CD14-positive monocyte (primary cell): ENCODE data around the gene ZNF692. TPM values are rescaled to one million over a fixed set of nuclear protein-coding genes. Genes with fewer than 3 reads are reported as not detected.
A peak's percentile ranks its signal among the peaks of the same experiment; 100 is the strongest.

Experiments
- DNase-seq, 3 donors: peaks; one replicate each; pipeline ENCODE4 v3.0.0-alpha.2; 2011 to 2022
- H2AFZ ChIP-seq: 2 replicates; pipeline ENCODE4 v1.6.0; 2012; ENCODE audit warnings: mild to moderate bottlenecking, low read depth, low read length, inconsistent platforms; ENCODE audit not compliant: insufficient read depth, poor library complexity, severe bottlenecking
- H3K27ac ChIP-seq, 2 donors: 1 replicate in 1 of 2; 2 replicates in 1 of 2; pipeline ENCODE4 v1.5.1; 2012 to 2013; ENCODE audit warnings: low read length in 2 of 2, control low read depth in 1 of 2, inconsistent platforms in 1 of 2, low read depth in 1 of 2, mild to moderate bottlenecking in 1 of 2
- H3K27me3 ChIP-seq, 2 donors: one replicate each; pipeline versions ENCODE4 v1.6.0 to v1.6.1; 2011 to 2013; ENCODE audit warnings: low read length in 2 of 2; ENCODE audit not compliant: control insufficient read depth in 2 of 2, insufficient read depth in 2 of 2
- H3K36me3 ChIP-seq, 2 donors: replicated peaks in 1 of 2; 1 replicate in 1 of 2; 2 replicates in 1 of 2; pipeline versions ENCODE4 v1.5.1 to v1.6.1; 2012 to 2013; ENCODE audit warnings: low read length in 2 of 2, control low read depth in 1 of 2, inconsistent platforms in 1 of 2, mild to moderate bottlenecking in 1 of 2; ENCODE audit not compliant: insufficient read depth in 2 of 2, control insufficient read depth in 1 of 2
- H3K4me1 ChIP-seq, 2 donors: 1 replicate in 1 of 2; 2 replicates in 1 of 2; pipeline versions ENCODE4 v1.5.1 to v1.6.1; 2012 to 2013; ENCODE audit warnings: low read length in 2 of 2, control low read depth in 1 of 2, inconsistent platforms in 1 of 2, mild to moderate bottlenecking in 1 of 2, moderate library complexity in 1 of 2; ENCODE audit not compliant: insufficient read depth in 2 of 2, control insufficient read depth in 1 of 2
- H3K4me2 ChIP-seq: replicated peaks from 2 replicates; pipeline ENCODE3; 2012; ENCODE audit warnings: low read length, moderate library complexity, mild to moderate bottlenecking; ENCODE audit not compliant: poor library complexity, severe bottlenecking; ENCODE audit errors: extremely low read depth
- H3K4me3 ChIP-seq, 3 experiments: fragments of 200-600 bp in 1 of 3; sonication (generic) in 1 of 3; replicated peaks in 1 of 3; 1 replicate in 2 of 3; 2 replicates in 1 of 3; pipeline ENCODE4 v1.5.1; 2011 to 2013; ENCODE audit warnings: low read length in 3 of 3, mild to moderate bottlenecking in 3 of 3, control low read depth in 2 of 3, low read depth in 2 of 3, inconsistent platforms in 1 of 3, moderate library complexity in 1 of 3
- H3K79me2 ChIP-seq: 2 replicates; pipeline ENCODE4 v1.6.0; 2012; ENCODE audit warnings: mild to moderate bottlenecking, control low read depth, inconsistent platforms, low read length, moderate library complexity; ENCODE audit not compliant: insufficient read depth
- H3K9ac ChIP-seq: 2 replicates; pipeline ENCODE4 v1.6.0; 2017; ENCODE audit warnings: low read length, mild to moderate bottlenecking; ENCODE audit not compliant: insufficient read depth, poor library complexity, severe bottlenecking
- H3K9me3 ChIP-seq, 2 donors: replicated peaks in 1 of 2; 1 replicate in 1 of 2; 2 replicates in 1 of 2; pipeline versions ENCODE4 v1.5.1 to v1.6.1; 2012 to 2013; ENCODE audit warnings: low read length in 2 of 2, control low read depth in 1 of 2; ENCODE audit not compliant: control insufficient read depth in 1 of 2, insufficient read depth in 1 of 2
- H4K20me1 ChIP-seq: 2 replicates; pipeline ENCODE4 v1.6.0; 2012; ENCODE audit warnings: mild to moderate bottlenecking, low read length, control low read depth, moderate library complexity; ENCODE audit not compliant: insufficient read depth
- H3K27ac Mint-ChIP-seq, 7 donors: one replicate each; pipeline ENCODE4 v1.8.0; 2020; ENCODE audit warnings: mild to moderate bottlenecking in 7 of 7, mixed read lengths in 7 of 7, moderate library complexity in 6 of 7, inconsistent platforms in 2 of 7
- H3K27me3 Mint-ChIP-seq, 3 donors: one replicate each; pipeline ENCODE4 v1.8.0; 2021 to 2022; ENCODE audit warnings: low read depth in 3 of 3, mild to moderate bottlenecking in 3 of 3, mixed read lengths in 3 of 3, moderate library complexity in 3 of 3, inconsistent platforms in 1 of 3
- H3K36me3 Mint-ChIP-seq, 2 donors: one replicate each; pipeline ENCODE4 v1.8.0; 2020; ENCODE audit warnings: mixed read lengths in 2 of 2, inconsistent platforms in 1 of 2, mild to moderate bottlenecking in 1 of 2
- H3K4me1 Mint-ChIP-seq: one replicate; pipeline ENCODE4 v1.8.0; 2020; ENCODE audit warnings: mild to moderate bottlenecking, mixed read lengths
- H3K4me3 Mint-ChIP-seq, 2 donors: one replicate each; pipeline ENCODE4 v1.8.0; 2020; ENCODE audit warnings: mild to moderate bottlenecking in 2 of 2, mixed read lengths in 2 of 2, moderate library complexity in 1 of 2
- H3K9me3 Mint-ChIP-seq, 7 donors: one replicate each; pipeline ENCODE4 v1.8.0; 2020 to 2022; ENCODE audit warnings: mixed read lengths in 7 of 7, mild to moderate bottlenecking in 6 of 7, moderate library complexity in 6 of 7, inconsistent platforms in 2 of 7
- WGBS: methylation state at CpG from one replicate; pipeline ENCODE4 v1.1.5; 2013; ENCODE audit warnings: missing lambda C conversion rate; ENCODE audit not compliant: insufficient coverage; 5-methylcytosine and 5-hydroxymethylcytosine counted together
- intact Hi-C, 2 donors: fragments of 100-400 bp; cut with micrococcal nuclease; formaldehyde crosslinking; loops; one replicate each; pipeline versions ENCODE4 v1.15.0 to v1.15.1; 2023
- polyA plus RNA-seq, 3 donors: library from polyadenylated mRNA; depleted of rRNA in 1 of 3; unstranded in 2 of 3; stranded (reverse) in 1 of 3; fragments of 300-500 nt in 2 of 3; fragments of >200 nt in 1 of 3; fragmentation: Illumina TruSeq in 2 of 3; gene quantifications; 1 replicate in 2 of 3; 2 replicates in 1 of 3; pipeline ENCODE4 v1.2.3, GENCODE V29; 2012 to 2021
- TF ChIP-seq, protein P1 (sequence below): fragments of 200-600 bp; IDR thresholded peaks from one replicate; pipeline ENCODE4 v1.8.0; 2022; ENCODE audit warnings: antibody characterized with exemption, mild to moderate bottlenecking

The ZNF692 gene
- polyA plus RNA-seq, 3 donors: 2.2 to 59.0 (median 2.4) TPM

DNA sequence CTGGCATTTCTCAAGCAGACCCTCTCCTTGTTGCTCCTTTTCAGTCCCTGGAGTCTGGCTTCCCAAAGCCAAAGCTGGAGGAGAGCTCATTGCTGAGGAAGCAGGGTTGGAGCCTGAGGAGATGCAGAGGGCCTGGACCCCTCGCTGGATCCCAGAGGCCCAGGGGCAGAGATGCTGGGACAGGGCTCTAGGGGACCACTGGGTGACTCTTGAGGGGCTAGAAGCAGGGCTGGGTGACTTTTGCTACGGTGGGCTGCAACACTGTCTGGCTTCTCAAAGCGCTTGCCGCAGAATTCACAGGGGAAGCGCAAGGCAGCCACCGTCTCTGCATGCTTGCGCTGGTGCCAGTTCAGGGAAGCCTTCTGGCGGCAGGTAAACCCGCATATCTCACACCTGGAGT, 8.8 kb downstream of the ZNF692 start:
- Mint-ChIP-seq H3K36me3 (peaks cover 61 to 63% of the 10 kb centered on the region in 2 donors), H3K9me3 (peaks cover 0 to 5% (median 0%) of the 10 kb centered on the region in 7 donors), H3K27me3 (peaks cover 0 to 4% (median 2%) of the 10 kb centered on the region in 3 donors), H3K27ac (peak overlapping the region in 1 of 7 donors; percentile 39), H3K4me1 (peaks cover 2% of the 10 kb centered on the region), H3K4me3 (no peak overlapping the region)
- H2AFZ ChIP-seq: no peak overlapping the region
- no peak overlapping the region for H3K4me2 ChIP-seq
- no peaks in the 10 kb centered on the region for H3K27me3 ChIP-seq
- intact Hi-C loops: no loop called here
- H3K9me3 ChIP-seq: no peaks in the 10 kb centered on the region
- peak overlapping the region in 1 of 2 donors; percentile 20 for H3K27ac ChIP-seq
- H3K4me3 ChIP-seq: no peak overlapping the region
- TF ChIP-seq, protein P1, sequence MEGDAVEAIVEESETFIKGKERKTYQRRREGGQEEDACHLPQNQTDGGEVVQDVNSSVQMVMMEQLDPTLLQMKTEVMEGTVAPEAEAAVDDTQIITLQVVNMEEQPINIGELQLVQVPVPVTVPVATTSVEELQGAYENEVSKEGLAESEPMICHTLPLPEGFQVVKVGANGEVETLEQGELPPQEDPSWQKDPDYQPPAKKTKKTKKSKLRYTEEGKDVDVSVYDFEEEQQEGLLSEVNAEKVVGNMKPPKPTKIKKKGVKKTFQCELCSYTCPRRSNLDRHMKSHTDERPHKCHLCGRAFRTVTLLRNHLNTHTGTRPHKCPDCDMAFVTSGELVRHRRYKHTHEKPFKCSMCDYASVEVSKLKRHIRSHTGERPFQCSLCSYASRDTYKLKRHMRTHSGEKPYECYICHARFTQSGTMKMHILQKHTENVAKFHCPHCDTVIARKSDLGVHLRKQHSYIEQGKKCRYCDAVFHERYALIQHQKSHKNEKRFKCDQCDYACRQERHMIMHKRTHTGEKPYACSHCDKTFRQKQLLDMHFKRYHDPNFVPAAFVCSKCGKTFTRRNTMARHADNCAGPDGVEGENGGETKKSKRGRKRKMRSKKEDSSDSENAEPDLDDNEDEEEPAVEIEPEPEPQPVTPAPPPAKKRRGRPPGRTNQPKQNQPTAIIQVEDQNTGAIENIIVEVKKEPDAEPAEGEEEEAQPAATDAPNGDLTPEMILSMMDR: no peak
- H3K9ac ChIP-seq: no peak overlapping the region
- peaks cover 6 to 10% of the 10 kb centered on the region in 2 donors for H3K4me1 ChIP-seq
- 100% methylated on average over 6 of the region's 9 CpGs for WGBS
- H3K36me3 ChIP-seq: peaks cover 61 to 68% of the 10 kb centered on the region in 2 donors
- no peaks in the 10 kb centered on the region for H3K79me2 ChIP-seq
- H4K20me1 ChIP-seq: peaks cover 27% of the 10 kb centered on the region
- DNase-seq: no peak

DNA sequence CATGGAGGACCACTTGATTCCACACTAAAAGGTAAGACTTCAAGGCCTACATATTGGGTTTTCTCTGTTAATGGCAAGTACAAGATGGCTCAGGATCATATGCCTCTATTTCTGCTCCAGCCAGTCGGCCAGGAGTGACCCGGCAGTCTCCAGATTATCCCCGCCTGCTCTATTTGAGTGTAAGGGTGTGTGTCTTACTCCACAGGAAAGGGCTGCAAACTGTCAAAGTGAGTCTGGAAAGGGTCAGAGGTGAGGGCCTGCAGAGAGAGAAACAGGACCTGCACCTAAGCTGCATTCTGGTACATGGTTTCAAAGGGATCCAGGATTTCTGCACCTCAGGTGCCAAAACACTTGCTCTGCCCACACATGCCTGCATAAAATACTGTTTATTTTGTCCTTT, 9.2 kb downstream of the ZNF692 start:
- no peak overlapping the region for H3K4me2 ChIP-seq
- no peak overlapping the region for H2AFZ ChIP-seq
- H3K9ac ChIP-seq: no peak overlapping the region
- Mint-ChIP-seq H3K27me3 (peaks cover 0 to 4% (median 2%) of the 10 kb centered on the region in 3 donors), H3K27ac (peak overlapping the region in 1 of 7 donors; percentile 72), H3K4me3 (no peak overlapping the region), H3K9me3 (peaks cover 0 to 5% (median 0%) of the 10 kb centered on the region in 7 donors), H3K4me1 (peaks cover 2% of the 10 kb centered on the region), H3K36me3 (peaks cover 61% of the 10 kb centered on the region in 2 donors)
- intact Hi-C loops: no loop called here
- TF ChIP-seq, protein P1: no peak
- WGBS: 96% methylated on average over 3 of the region's 3 CpGs
- H3K4me1 ChIP-seq: peaks cover 6 to 10% of the 10 kb centered on the region in 2 donors
- no peaks in the 10 kb centered on the region for H3K27me3 ChIP-seq
- peak overlapping the region in 1 of 2 donors; percentile 20 for H3K27ac ChIP-seq
- no peak for DNase-seq
- no peak overlapping the region for H3K4me3 ChIP-seq
- peaks cover 1% of the 10 kb centered on the region for H3K79me2 ChIP-seq
- peaks cover 65 to 71% of the 10 kb centered on the region in 2 donors for H3K36me3 ChIP-seq
- no peaks in the 10 kb centered on the region for H3K9me3 ChIP-seq
- peaks cover 32% of the 10 kb centered on the region for H4K20me1 ChIP-seq
